ENCODE results near the gene MAD1L1.

- TF ChIP-seq CTCF (conservative IDR thresholded peaks at IDR 0.05; ENCODE audit: low read length) (no peak), EZH2phosphoT487 (IDR thresholded peaks at IDR 0.05; ENCODE audit: borderline replicate concordance, low read depth, low read length) (no peak)
These were observed 276.6 kb downstream of the MAD1L1 start for GRCh38 chr7:1956141-1956540.

All from OCI-LY7 (cell line).